GM12892 (cell line): ENCODE measurements around the gene NPEPL1.

ENCODE experiments used
- POLR2A ChIP-seq: IDR thresholded peaks from 2 replicates; pipeline ENCODE4 v1.6.1; 2011; ENCODE audit warnings: low read depth, low read length, control low read depth
- POLR2AphosphoS5 ChIP-seq: IDR thresholded peaks from 2 replicates; pipeline ENCODE4 v1.6.1; 2011; ENCODE audit warnings: low read depth, low read length, control low read depth
- TAF1 ChIP-seq: IDR thresholded peaks from 2 replicates; pipeline ENCODE4 v1.6.1; 2011; ENCODE audit warnings: low read depth, mild to moderate bottlenecking, control low read depth, low read length, borderline replicate concordance

DNA sequence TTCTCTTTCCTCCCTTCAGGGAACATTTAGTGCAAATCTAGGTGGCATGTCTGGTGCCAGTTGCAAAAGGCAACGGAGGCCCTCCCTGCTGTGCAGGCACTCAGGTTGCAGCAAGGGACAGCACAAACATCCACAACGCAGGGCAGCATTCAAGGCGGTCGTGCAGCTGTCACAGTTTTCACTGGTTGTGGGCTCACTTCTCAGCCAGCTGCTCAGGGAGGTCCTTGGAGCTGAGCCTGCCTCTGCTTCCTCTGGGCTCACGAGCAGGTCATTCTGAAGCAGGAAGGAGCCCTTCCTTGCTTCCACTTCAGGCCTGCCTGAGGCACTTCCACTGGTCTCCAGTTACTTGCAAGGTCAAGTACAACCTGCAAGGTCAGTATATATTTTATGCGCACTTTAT is 3.8 kb upstream of the NPEPL1 start:
- no peak for TF ChIP-seq POLR2AphosphoS5
- no peak for TF ChIP-seq POLR2A
- TF ChIP-seq TAF1, result no peak
